Activated effector memory CD4-positive, alpha-beta T cell treated with Interleukin-2 at 50 U/mL for 16 hours (primary cell): ENCODE measurements around the gene AZIN2.

Experiments
- DNase-seq: peaks from one replicate; pipeline ENCODE4 v3.0.0-alpha.2; 2020

Gene AZIN2

DNA sequence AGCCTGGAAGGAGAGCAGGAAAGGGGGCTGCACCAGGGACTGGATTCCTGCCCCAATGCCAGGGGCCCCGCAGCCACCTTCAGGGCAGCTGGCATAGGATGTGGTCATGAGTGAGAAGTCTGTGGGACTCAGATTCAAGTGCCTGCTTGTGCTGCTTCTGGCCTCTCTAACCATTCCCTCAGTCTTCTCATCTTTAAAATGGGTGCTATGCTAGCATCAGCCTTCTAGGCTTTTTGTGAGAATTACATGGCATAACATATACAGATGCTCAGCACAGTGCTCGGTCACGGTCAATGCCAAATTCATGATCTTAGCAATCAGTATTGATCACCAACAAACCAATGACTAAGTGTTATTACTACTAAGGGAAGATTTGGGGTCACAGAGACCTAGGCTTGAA, 77.4 kb downstream of the AZIN2 start:
- DNase-seq, result no peak

DNA sequence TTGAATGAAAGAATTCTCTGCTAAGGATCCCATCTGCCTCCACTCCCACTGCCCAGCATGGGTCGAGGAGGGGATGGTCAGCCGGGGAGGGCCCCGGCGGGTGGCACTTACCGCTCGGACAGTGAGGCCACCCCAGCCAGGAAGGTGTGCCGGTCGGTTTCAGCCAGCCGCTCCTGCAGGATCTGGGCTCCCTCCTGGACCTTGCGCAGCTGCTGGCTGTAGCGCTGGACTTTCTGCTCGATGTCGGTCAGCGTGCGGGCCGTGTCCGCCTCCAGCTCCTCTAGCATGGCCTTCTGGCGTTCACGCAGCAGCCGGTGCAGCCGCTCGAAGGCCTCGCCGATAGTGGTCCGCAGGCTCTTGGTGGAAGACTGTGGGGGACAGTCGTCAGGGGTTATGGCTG, 78.6 kb downstream of the AZIN2 start:
- DNase-seq, result no peak

DNA sequence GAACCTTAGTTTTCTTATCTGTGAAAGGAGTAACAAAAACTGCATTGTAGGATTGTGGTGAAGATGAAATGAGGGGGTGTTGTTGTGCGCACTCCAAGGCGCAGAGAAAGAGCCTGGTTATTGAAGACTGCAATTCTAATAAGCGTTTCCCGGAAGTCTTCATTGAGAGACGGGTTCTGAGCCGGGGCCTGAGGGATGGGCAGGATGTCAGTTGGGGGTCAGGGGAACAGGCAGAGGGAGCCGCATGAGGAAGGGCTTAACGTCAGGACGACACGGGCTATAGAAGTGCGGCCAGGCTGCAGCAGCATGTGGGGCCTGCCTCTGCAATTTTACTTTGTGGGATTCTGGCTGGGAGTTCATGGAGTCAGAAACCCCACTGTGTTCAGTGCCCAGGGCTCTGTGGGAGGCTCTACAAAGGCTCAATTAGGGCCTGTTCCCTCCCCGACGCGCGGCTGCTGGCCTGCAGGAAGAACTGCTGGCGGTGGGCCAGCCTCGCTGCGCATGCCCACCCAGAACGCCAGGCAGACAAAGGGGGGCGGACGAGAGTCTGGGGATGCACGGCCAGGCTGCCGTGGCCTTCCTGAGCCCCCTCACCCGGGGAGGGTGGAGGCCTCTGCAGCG, 80.2 kb downstream of the AZIN2 start:
- DNase-seq, result no peak

DNA sequence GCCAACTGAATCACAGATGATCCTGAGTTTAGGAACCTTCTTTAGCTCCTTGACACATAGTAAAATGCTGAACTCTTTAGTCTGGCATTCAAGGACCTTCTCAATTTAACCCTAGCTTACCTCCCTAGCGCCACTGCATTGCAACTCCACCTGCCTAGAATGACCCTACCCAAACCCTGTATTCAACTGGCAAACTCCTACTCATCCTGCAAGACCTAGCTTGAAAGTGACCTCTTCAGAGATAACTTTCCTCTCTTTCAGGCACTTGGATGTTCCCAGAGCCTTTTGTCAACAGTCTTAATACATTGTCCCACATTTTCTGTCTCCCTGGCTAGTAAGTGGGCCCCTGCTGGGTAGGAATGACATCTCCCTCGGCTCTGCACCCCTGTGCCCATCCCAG, 81.2 kb downstream of the AZIN2 start:
- no peak for DNase-seq

DNA sequence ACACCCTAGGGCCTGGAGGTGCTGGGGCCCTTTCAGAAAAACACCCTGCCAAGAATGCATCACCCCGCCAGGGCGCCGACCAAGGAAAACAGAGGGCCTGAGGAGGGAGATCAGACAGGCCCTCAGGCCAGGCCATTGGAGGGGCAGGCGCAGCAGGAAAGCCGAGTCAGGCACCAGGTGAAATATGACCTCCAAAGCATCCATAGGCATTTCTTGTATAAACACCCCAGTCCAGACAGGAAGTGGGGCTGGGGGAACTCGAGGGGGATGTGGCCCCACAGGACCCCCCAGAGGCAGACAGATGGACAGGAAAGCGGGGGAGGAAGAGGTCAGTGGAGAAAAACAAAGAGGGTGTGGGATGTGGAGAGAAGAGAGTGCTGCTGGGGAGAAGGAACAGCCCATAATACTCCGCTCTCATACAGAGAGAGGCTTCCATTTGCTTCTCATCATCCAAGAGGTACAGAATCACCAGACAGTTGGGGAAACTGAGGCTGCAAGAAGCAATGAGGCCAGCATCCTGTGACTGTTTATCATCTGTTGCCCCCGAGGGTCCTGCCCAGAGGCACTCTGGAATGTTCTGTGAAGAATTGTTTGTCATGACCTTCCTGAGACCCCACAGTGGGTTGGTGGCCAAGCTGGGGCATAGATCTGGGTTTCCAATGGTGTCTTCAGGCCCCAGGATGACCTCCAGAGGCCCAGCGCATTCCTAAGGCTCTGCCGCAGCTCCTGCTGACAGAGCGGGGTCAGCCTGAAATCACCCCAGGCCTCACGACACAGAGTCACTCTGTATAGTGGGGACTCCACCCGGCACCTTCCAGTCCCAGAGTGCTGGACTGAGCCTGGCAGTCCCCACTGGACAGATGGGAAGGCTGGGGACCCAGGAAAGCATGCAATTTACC, 82.9 kb downstream of the AZIN2 start:
- DNase-seq, result no peak

DNA sequence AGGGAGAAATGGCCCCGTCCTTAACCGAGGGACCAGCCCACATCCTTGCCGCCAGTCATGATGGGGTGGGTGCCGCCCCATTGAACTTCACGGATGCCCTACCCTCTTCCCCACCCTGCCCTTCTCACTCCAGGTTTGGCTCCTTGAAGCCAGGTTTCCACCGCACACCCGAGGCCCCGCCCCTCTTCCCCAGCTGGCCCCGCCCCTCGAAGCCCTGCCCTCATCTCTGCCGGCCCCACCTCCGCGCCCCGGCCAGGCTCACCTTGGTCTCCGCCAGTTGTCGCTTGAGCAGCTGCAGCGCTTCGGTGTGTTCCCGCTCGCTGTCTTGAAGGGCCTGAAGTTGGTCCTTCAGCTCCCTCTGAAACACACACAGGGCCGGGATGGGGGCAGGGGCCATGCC, 84.3 kb downstream of the AZIN2 start:
- no peak for DNase-seq

DNA sequence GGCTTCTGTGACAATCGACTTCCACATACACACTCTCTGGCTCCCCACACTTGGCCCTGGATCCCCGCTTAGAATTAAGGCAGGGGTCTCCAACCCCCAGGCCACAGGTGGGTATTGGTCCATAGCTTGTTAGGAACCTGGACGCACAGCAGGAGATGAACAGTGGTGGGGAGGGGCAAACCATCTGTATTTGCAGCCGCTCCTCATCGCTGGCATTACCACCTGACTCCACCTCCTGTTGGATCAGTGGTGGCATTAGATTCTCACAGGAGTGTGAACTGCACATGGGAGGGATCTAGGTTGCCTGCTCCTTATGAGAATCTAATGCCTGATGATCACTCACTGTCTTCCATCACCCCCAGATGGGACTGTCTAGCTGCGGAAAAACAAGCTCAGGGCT, 84.9 kb downstream of the AZIN2 start:
- no peak for DNase-seq

DNA sequence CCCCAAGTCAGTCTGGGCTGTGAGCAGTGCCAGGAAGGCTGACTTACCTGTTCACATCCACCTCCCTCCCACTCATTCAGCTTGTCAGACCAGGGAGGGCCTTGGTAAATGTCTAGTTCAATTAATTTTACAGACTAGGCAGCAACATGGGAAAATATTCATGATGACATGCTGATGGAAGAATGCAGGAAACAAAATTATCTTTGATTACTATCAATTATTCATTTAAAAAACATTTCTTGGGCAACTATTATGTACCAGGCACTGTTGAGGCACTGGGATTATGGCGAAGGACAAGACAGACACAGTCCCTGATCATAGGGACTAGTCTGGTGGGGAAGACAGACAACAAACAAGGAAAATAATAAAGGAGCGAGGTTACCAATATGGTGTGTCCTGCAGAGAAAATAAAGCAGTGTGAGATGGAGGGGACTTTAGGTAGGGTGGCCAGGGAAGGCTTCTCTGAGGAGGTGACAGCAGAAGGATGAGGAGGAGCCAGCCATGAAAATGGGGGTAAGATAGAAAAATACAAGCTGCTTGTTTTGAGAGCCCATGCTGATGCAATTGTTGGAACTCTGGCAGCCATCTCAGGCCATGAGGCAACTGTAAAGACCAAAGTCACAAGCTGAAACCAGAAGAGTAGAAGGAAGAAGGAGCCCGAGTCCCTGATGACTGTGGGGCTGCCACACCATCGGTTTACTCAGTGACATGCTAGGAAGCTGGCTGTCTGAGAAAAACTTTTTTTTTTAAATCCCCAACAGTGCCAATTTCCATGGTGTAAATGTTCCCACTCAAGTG, 86.9 kb downstream of the AZIN2 start:
- DNase-seq, result no peak

DNA sequence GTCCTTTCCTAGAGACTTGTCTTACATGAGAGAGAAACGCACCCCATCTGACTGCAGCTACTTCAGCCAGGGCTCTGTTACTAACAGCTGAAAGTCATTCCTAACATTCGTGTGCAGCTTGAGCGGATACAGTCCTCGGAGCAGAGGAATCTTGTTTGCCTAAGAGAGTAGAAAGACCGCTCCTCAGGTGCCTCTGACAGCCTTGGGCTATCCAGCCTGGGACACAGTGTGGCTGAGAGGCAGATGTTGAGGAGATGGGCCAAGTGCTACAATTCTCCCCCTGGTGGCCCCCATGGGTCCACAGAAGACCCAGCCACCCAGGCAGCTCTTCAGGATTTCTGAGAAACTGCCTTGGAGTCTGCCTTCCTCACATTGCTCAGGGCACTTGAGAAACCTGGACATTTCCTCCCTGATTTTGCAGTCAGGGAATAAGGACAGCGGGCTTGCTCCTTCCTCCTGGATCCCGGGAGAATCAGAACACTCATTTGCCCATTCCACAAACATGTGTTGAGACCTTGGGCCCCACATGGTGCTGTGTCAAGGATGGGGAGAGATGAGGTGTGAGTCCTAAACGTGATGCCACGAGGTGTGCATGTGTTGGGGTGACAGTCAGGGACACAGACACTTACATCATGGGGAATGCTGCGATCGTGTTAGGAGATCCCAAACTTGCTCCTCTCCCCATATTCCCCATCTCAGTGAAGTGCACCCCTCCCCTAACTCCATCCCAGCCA, 87.8 kb downstream of the AZIN2 start:
- no peak for DNase-seq

DNA sequence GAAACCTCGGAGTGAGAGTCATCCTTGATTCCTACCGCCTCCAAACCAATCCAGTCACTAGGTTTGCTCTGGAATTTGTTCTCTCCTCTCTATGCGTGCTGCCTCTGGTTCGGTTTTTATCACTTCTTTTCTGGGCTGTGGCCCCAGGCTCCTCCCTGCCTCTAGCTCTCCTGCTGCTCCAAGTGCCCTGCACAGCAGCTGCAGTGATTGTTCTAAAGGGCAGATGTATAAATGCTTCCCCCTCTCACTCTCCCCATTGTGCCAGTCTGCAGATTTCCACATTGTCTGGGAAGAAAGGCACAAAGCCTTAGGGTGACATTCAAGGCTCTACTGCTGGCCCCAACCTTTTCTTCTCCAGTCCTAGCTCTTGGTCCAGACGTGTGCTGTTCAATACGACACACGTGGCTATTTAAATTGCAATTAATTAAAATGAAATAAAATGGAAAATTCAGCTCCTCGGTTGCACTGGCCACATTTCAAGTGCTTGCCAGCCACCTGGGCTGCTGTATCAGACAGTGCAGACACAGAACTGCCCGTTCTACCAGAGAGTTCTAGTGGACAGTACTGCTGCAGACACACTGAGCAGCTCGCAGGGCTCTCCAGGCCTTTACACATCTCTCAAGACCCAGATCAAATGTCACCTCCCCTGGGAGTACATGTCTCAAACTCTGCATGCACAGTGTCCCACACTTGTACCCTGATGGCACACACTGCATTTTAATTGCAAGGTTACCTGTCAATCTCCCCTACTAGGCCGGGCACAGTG, 88.5 kb downstream of the AZIN2 start:
- no peak for DNase-seq
